ENCODE results near the gene TAF11L6.
"Not testable (repeated sequence)": the region's sequence is repeated elsewhere in the genome, so short reads cannot be mapped to it uniquely, and the experiment has no call there.

The TAF11L6 gene

GRCh38 chr5:17528369-17528768, at the start of gene TAF11L6:
Gene TAF11L6 (plus strand): TSS chr5:17528669.
- not testable (repeated sequence) for DNase-seq

GRCh38 chr5:17481378-17481777, 47.1 kb upstream of the TAF11L6 start:
- no peak for DNase-seq

- DNase-seq: no peak
These were observed 45.7 kb upstream of the TAF11L6 start for GRCh38 chr5:17482790-17483189.

- DNase-seq: not testable (repeated sequence)
These were observed 41.9 kb upstream of the TAF11L6 start for GRCh38 chr5:17486464-17487173.

- no peak for DNase-seq
These were observed 41.3 kb upstream of the TAF11L6 start for GRCh38 chr5:17487174-17487512.

GRCh38 chr5:17491257-17491656, 37.2 kb upstream of the TAF11L6 start:
- not testable (repeated sequence) for DNase-seq

GRCh38 chr5:17492770-17493169, 35.7 kb upstream of the TAF11L6 start:
- DNase-seq: no peak

- no peak for DNase-seq
These were observed 31.0 kb upstream of the TAF11L6 start for GRCh38 chr5:17497446-17497845.

- not testable (repeated sequence) for DNase-seq
These were observed 30.5 kb upstream of the TAF11L6 start, which contains the start of gene TAF11L2 for GRCh38 chr5:17497931-17498330. Gene TAF11L2 (plus strand): TSS chr5:17498231.

- no peak for DNase-seq
These were observed 16.6 kb upstream of the TAF11L6 start for GRCh38 chr5:17511775-17512325.

- DNase-seq: peak; percentile 16
These were observed 10.9 kb upstream of the TAF11L6 start for GRCh38 chr5:17517526-17517925.

- DNase-seq: not testable (repeated sequence)
These were observed 10.4 kb upstream of the TAF11L6 start, which contains the start of gene TAF11L3 for GRCh38 chr5:17518067-17518466. Gene TAF11L3 (plus strand): TSS chr5:17518367.

GRCh38 chr5:17519508-17519907, 9.0 kb upstream of the TAF11L6 start:
- not testable (repeated sequence) for DNase-seq

- DNase-seq: not testable (repeated sequence)
These were observed 7.0 kb upstream of the TAF11L6 start, which contains the start of gene TAF11L4 for GRCh38 chr5:17521501-17521900. Gene TAF11L4 (plus strand): TSS chr5:17521801.

GRCh38 chr5:17524935-17525334, 3.5 kb upstream of the TAF11L6 start, which contains the start of gene TAF11L5:
Gene TAF11L5 (plus strand): TSS chr5:17525235.
- DNase-seq: not testable (repeated sequence)

- not testable (repeated sequence) for DNase-seq
These were observed 2.0 kb upstream of the TAF11L6 start for GRCh38 chr5:17526504-17526903.
